Sigmoid colon (tissue), 7 donors: ENCODE results near the gene DOK6. TPM values are rescaled to one million over a fixed set of nuclear protein-coding genes. Genes with fewer than 3 reads are reported as not detected.

ENCODE experiments used
- DNase-seq: peaks from one replicate; pipeline ENCODE4 v3.0.0-alpha.2; 2019
- H3K27ac ChIP-seq, 4 donors: fragments of 200-600 bp; sonication (generic); one replicate each; pipeline ENCODE4 v1.5.1; 2016 to 2019; ENCODE audit warnings: mild to moderate bottlenecking in 1 of 4
- H3K27me3 ChIP-seq, 3 donors: fragments of 200-600 bp; sonication (generic); one replicate each; pipeline ENCODE4 v1.5.1; 2019; ENCODE audit warnings: mild to moderate bottlenecking in 1 of 3
- H3K36me3 ChIP-seq, 4 donors: fragments of 200-600 bp; sonication (generic); one replicate each; pipeline ENCODE4 v1.5.1; 2016 to 2019
- H3K4me1 ChIP-seq, 4 donors: fragments of 200-600 bp; sonication (generic); one replicate each; pipeline ENCODE4 v1.5.1; 2017 to 2019
- H3K4me3 ChIP-seq, 4 donors: fragments of 200-600 bp; sonication (generic); one replicate each; pipeline ENCODE4 v1.5.1; 2017 to 2019; ENCODE audit warnings: mild to moderate bottlenecking in 2 of 4, moderate library complexity in 1 of 4
- H3K9me3 ChIP-seq, 4 donors: fragments of 200-600 bp in 3 of 4; sonication (generic) in 3 of 4; one replicate each; pipeline versions ENCODE4 v1.5.1 to v1.6.1; 2013 to 2019
- CTCF ChIP-seq, 4 experiments: fragments of 450-650 bp in 3 of 4; fragments of 200-600 bp in 1 of 4; IDR thresholded peaks; one replicate each; pipeline ENCODE4 v1.5.1; 2016 to 2019; ENCODE audit warnings: antibody characterized with exemption in 4 of 4, mild to moderate bottlenecking in 3 of 4, moderate library complexity in 2 of 4
- EP300 ChIP-seq, 4 donors: sonication (generic); formaldehyde crosslinking; IDR thresholded peaks; one replicate each; pipeline ENCODE4 v1.6.1; 2017; ENCODE audit warnings: antibody characterized with exemption in 4 of 4
- POLR2A ChIP-seq, 2 donors: fragments of 450-650 bp; IDR thresholded peaks; one replicate each; pipeline ENCODE4 v1.6.1; 2016; ENCODE audit warnings: antibody characterized with exemption in 2 of 2, mild to moderate bottlenecking in 2 of 2, moderate library complexity in 2 of 2
- POLR2AphosphoS5 ChIP-seq, 4 donors: sonication (generic); formaldehyde crosslinking; IDR thresholded peaks; one replicate each; pipeline ENCODE4 v1.6.1; 2017; ENCODE audit warnings: antibody characterized with exemption in 4 of 4
- WGBS, 2 donors: extraction: QIAGEN DNeasy Blood & Tissue Kit; methylation state at CpG; one replicate each; pipeline ENCODE4 v1.1.7; 2013; 5-methylcytosine and 5-hydroxymethylcytosine counted together
- intact Hi-C: fragments of 100-400 bp; cut with DNase I; formaldehyde crosslinking; loops from one replicate; pipeline ENCODE4 v1.15.1; 2023
- polyA plus RNA-seq, 3 donors: library from polyadenylated mRNA; stranded (reverse); fragments of 200-250 nt; gene quantifications; one replicate each; pipeline ENCODE4 v1.2.3, GENCODE V29; 2013
- total RNA-seq, 4 donors: library from RNA; depleted of rRNA; stranded (reverse); fragments of >200 nt; gene quantifications; one replicate each; pipeline ENCODE4 v1.1.0, GENCODE V29; 2016
- donor health status: healthy with polysubstance abuse.
- donor health status: Bipolar disorder and iron deficiency.
- donor health status: healthy.

Gene DOK6
- total and polyA plus RNA-seq, 7 donors = under 0.01 to 1.9 (median 0.95) TPM

GRCh38 chr18:69708844-69709243 lies 308.2 kb downstream of the DOK6 start:
- intact Hi-C loops = no loop called here
- 78 to 83% methylated on average over 7 of the region's 7 CpGs for WGBS, 2 donors

GRCh38 chr18:69715191-69715795 lies 314.6 kb downstream of the DOK6 start:
- no peaks in the 10 kb centered on the region for H3K36me3 ChIP-seq
- H3K27me3 ChIP-seq = no peaks in the 10 kb centered on the region
- H3K4me3 ChIP-seq = no peak overlapping the region
- no peak for DNase-seq
- TF ChIP-seq POLR2AphosphoS5 (IDR thresholded peaks at IDR 0.05) (no peak), EP300 (IDR thresholded peaks at IDR 0.05) (no peak)
- 74 to 80% methylated on average over 7 of the region's 7 CpGs for WGBS, 2 donors
- intact Hi-C loops = no loop called here
- H3K9me3 ChIP-seq = peaks cover 0 to 18% (median 10%) of the 10 kb centered on the region in 4 donors
- no peaks in the 10 kb centered on the region for H3K4me1 ChIP-seq
- H3K27ac ChIP-seq = no peak overlapping the region

More at GRCh38 chr18:69708844-69709243, 308.2 kb downstream of the DOK6 start:
- Histone ChIP-seq H3K9me3 (no peaks in the 10 kb centered on the region), H3K36me3 (no peaks in the 10 kb centered on the region), H3K27ac (no peak overlapping the region), H3K4me1 (no peaks in the 10 kb centered on the region), H3K4me3 (no peak overlapping the region), H3K27me3 (no peaks in the 10 kb centered on the region)
- no peak for DNase-seq
- TF ChIP-seq EP300 (IDR thresholded peaks at IDR 0.05) = no peak
- no peak for TF ChIP-seq CTCF (IDR thresholded peaks at IDR 0.05)
- no peak for TF ChIP-seq POLR2A (IDR thresholded peaks at IDR 0.05)
- no peak for TF ChIP-seq POLR2AphosphoS5 (IDR thresholded peaks at IDR 0.05)

GRCh38 chr18:69717586-69717985 lies 316.9 kb downstream of the DOK6 start:
- WGBS, 2 donors = 87 to 91% methylated on average over 2 of the region's 2 CpGs
- H3K27ac ChIP-seq = no peak overlapping the region
- H3K4me3 ChIP-seq = no peak overlapping the region
- no peaks in the 10 kb centered on the region for H3K36me3 ChIP-seq
- no peak for DNase-seq
- TF ChIP-seq POLR2A (IDR thresholded peaks at IDR 0.05) = no peak
- no peak for TF ChIP-seq CTCF (IDR thresholded peaks at IDR 0.05)
- no peak for TF ChIP-seq EP300 (IDR thresholded peaks at IDR 0.05)
- no peak for TF ChIP-seq POLR2AphosphoS5 (IDR thresholded peaks at IDR 0.05)
- no peaks in the 10 kb centered on the region for H3K27me3 ChIP-seq
- peaks cover 0 to 19% (median 10%) of the 10 kb centered on the region in 4 donors for H3K9me3 ChIP-seq
- intact Hi-C loops = no loop called here
- H3K4me1 ChIP-seq = no peaks in the 10 kb centered on the region

- TF ChIP-seq EP300 (IDR thresholded peaks at IDR 0.05) (no peak), CTCF (IDR thresholded peaks at IDR 0.05) (no peak), POLR2A (IDR thresholded peaks at IDR 0.05) (no peak), POLR2AphosphoS5 (IDR thresholded peaks at IDR 0.05) (no peak)
- Histone ChIP-seq H3K4me3 (no peak overlapping the region), H3K27me3 (no peaks in the 10 kb centered on the region), H3K27ac (no peak overlapping the region), H3K4me1 (no peaks in the 10 kb centered on the region), H3K36me3 (no peaks in the 10 kb centered on the region), H3K9me3 (peaks cover 0 to 19% (median 10%) of the 10 kb centered on the region in 4 donors)
- DNase-seq = no peak
- 80 to 89% methylated on average over 1 of the region's 1 CpG for WGBS, 2 donors
- intact Hi-C loops = no loop called here
These were observed 318.3 kb downstream of the DOK6 start for GRCh38 chr18:69718912-69719547.

- WGBS, 2 donors = 67 to 77% methylated on average over 4 of the region's 4 CpGs
These were observed 319.7 kb downstream of the DOK6 start for GRCh38 chr18:69720422-69720821.

More at GRCh38 chr18:69720422-69720821, 319.7 kb downstream of the DOK6 start:
- Histone ChIP-seq H3K4me3 (no peak overlapping the region), H3K36me3 (no peaks in the 10 kb centered on the region), H3K27me3 (no peaks in the 10 kb centered on the region), H3K27ac (no peak overlapping the region), H3K9me3 (peaks cover 0 to 19% (median 10%) of the 10 kb centered on the region in 4 donors), H3K4me1 (no peaks in the 10 kb centered on the region)
- TF ChIP-seq CTCF (IDR thresholded peaks at IDR 0.05) = no peak
- intact Hi-C loops = no loop called here
- DNase-seq = no peak
